Testis (tissue), 2 donors: ENCODE results near the gene IGSF21.

ENCODE experiments used
- CTCF ChIP-seq, 3 experiments: fragments of 450-650 bp in 2 of 3; fragments of 200-600 bp in 1 of 3; sonication (generic) in 1 of 3; IDR thresholded peaks; one replicate each; pipeline ENCODE4 v1.5.1; 2016 to 2019; ENCODE audit warnings: antibody characterized with exemption in 3 of 3, mild to moderate bottlenecking in 2 of 3, moderate library complexity in 1 of 3
- POLR2A ChIP-seq: fragments of 450-650 bp; IDR thresholded peaks from one replicate; pipeline ENCODE4 v1.6.1; 2017; ENCODE audit warnings: antibody characterized with exemption, mild to moderate bottlenecking, moderate library complexity

- no peak for TF ChIP-seq CTCF (IDR thresholded peaks at IDR 0.05)
- TF ChIP-seq POLR2A = no peak
These were observed 177.4 kb downstream of the IGSF21 start for GRCh38 chr1:18284805-18285537.
